H9 (cell line): Measurements from ENCODE around the gene RASA3. TPM values are rescaled to one million over a fixed set of nuclear protein-coding genes. Genes with fewer than 3 reads are reported as not detected.

ENCODE experiments used
- DNase-seq: peaks from one replicate; pipeline ENCODE4 v3.0.0-alpha.2; 2017
- H2AFZ ChIP-seq: one replicate; pipeline ENCODE4 v1.6.1; 2013; ENCODE audit warnings: mild to moderate bottlenecking, low read length, control low read depth, moderate library complexity
- H2AK5ac ChIP-seq: 2 replicates; pipeline ENCODE4 v1.6.1; 2013; ENCODE audit warnings: low read length, control low read depth, mixed read lengths; ENCODE audit not compliant: insufficient read length
- H2BK120ac ChIP-seq: one replicate; pipeline ENCODE4 v1.6.1; 2013; ENCODE audit warnings: low read depth, mild to moderate bottlenecking, low read length, control low read depth, inconsistent platforms; ENCODE audit not compliant: poor library complexity, severe bottlenecking
- H2BK12ac ChIP-seq: 2 replicates; pipeline ENCODE4 v1.6.1; 2013; ENCODE audit warnings: low read length, control low read depth, mixed read lengths, low read depth; ENCODE audit not compliant: insufficient read length
- H2BK15ac ChIP-seq: 2 replicates; pipeline ENCODE4 v1.6.1; 2013; ENCODE audit warnings: low read depth, low read length, control low read depth
- H2BK20ac ChIP-seq: one replicate; pipeline ENCODE4 v1.6.1; 2013; ENCODE audit warnings: low read depth, mild to moderate bottlenecking, low read length, control low read depth, inconsistent platforms; ENCODE audit not compliant: poor library complexity, severe bottlenecking
- H2BK5ac ChIP-seq: 2 replicates; pipeline ENCODE4 v1.6.1; 2013; ENCODE audit warnings: low read length, control low read depth, mixed read lengths; ENCODE audit not compliant: insufficient read length
- H3K14ac ChIP-seq: 2 replicates; pipeline ENCODE4 v1.6.1; 2013; ENCODE audit warnings: low read length, control low read depth; ENCODE audit not compliant: insufficient read depth
- H3K18ac ChIP-seq: 2 replicates; pipeline ENCODE4 v1.6.1; 2013; ENCODE audit warnings: low read depth, mild to moderate bottlenecking, mixed read lengths, low read length, control low read depth; ENCODE audit not compliant: insufficient read length
- H3K23ac ChIP-seq: 2 replicates; pipeline ENCODE4 v1.6.1; 2013; ENCODE audit warnings: low read length, control low read depth, mixed read lengths, low read depth; ENCODE audit not compliant: insufficient read length
- H3K23me2 ChIP-seq: 2 replicates; pipeline ENCODE4 v1.6.1; 2013; ENCODE audit warnings: low read depth, mild to moderate bottlenecking, mixed read lengths, low read length, control low read depth; ENCODE audit not compliant: insufficient read length, poor library complexity, severe bottlenecking
- H3K27ac ChIP-seq: 2 replicates; pipeline ENCODE4 v1.5.1; 2013; ENCODE audit warnings: low read length, control low read depth, mixed read lengths, low read depth; ENCODE audit not compliant: insufficient read length
- H3K27me3 ChIP-seq: 2 replicates; pipeline ENCODE4 v1.6.1; 2013; ENCODE audit warnings: low read length, control low read depth, inconsistent platforms; ENCODE audit not compliant: insufficient read depth
- H3K4ac ChIP-seq: 2 replicates; pipeline ENCODE4 v1.6.1; 2013; ENCODE audit warnings: low read depth, mild to moderate bottlenecking, control low read depth, inconsistent platforms, low read length, moderate library complexity
- H3K4me1 ChIP-seq: 2 replicates; pipeline ENCODE4 v1.6.1; 2013; ENCODE audit warnings: low read length, control low read depth, inconsistent platforms; ENCODE audit not compliant: insufficient read depth
- H3K4me2 ChIP-seq: 2 replicates; pipeline ENCODE4 v1.6.1; 2013; ENCODE audit warnings: low read length, control low read depth, mixed read lengths; ENCODE audit not compliant: insufficient read length, insufficient read depth
- H3K56ac ChIP-seq: 2 replicates; pipeline ENCODE4 v1.6.1; 2013; ENCODE audit warnings: low read depth, mild to moderate bottlenecking, mixed read lengths, low read length, control low read depth; ENCODE audit not compliant: insufficient read length
- H3K79me1 ChIP-seq: 2 replicates; pipeline ENCODE4 v1.6.1; 2013; ENCODE audit warnings: low read depth, mild to moderate bottlenecking, moderate library complexity, low read length, control low read depth, inconsistent platforms; ENCODE audit not compliant: insufficient read depth, poor library complexity, severe bottlenecking
- H3K79me2 ChIP-seq: 2 replicates; pipeline ENCODE4 v1.6.1; 2013; ENCODE audit warnings: low read length, control low read depth, inconsistent platforms; ENCODE audit not compliant: insufficient read depth
- H3K9ac ChIP-seq: 2 replicates; pipeline ENCODE4 v1.6.1; 2013; ENCODE audit warnings: low read length, control low read depth, mixed read lengths; ENCODE audit not compliant: insufficient read length; ENCODE audit errors: extremely low read depth
- H3K9me3 ChIP-seq: one replicate; pipeline ENCODE4 v1.6.1; 2013; ENCODE audit warnings: low read depth, low read length, inconsistent platforms; ENCODE audit not compliant: control insufficient read depth
- H3T11ph ChIP-seq: one replicate; pipeline ENCODE4 v1.6.1; 2013; ENCODE audit warnings: mild to moderate bottlenecking, low read length, control low read depth, inconsistent platforms
- H4K20me1 ChIP-seq: one replicate; pipeline ENCODE4 v1.6.1; 2013; ENCODE audit not compliant: control insufficient read depth, insufficient read length, insufficient read depth
- H4K5ac ChIP-seq: 2 replicates; pipeline ENCODE4 v1.6.1; 2013; ENCODE audit warnings: low read depth, mild to moderate bottlenecking, mixed read lengths, low read length, control low read depth; ENCODE audit not compliant: insufficient read length
- H4K8ac ChIP-seq: replicated peaks from 2 replicates; pipeline ENCODE4 v1.6.1; 2013; ENCODE audit warnings: low read length, control low read depth, mixed read lengths, low read depth; ENCODE audit not compliant: insufficient read length
- H4K91ac ChIP-seq: 2 replicates; pipeline ENCODE4 v1.6.1; 2013; ENCODE audit warnings: low read depth, mild to moderate bottlenecking, moderate library complexity, mixed read lengths, low read length, control low read depth; ENCODE audit not compliant: insufficient read length
- H3K27ac Mint-ChIP-seq, 3 experiments: 2 replicates in 2 of 3; 3 replicates in 1 of 3; pipeline ENCODE4 v1.8.0; 2020 to 2021; ENCODE audit warnings: mixed read lengths in 3 of 3, mild to moderate bottlenecking in 1 of 3, moderate library complexity in 1 of 3
- H3K27me3 Mint-ChIP-seq: 2 replicates; pipeline ENCODE4 v1.8.0; 2021; ENCODE audit warnings: low read depth, mild to moderate bottlenecking, moderate library complexity, mixed read lengths
- H3K36me3 Mint-ChIP-seq, 3 experiments: 2 replicates in 2 of 3; 3 replicates in 1 of 3; pipeline ENCODE4 v1.8.0; 2020 to 2021; ENCODE audit warnings: low read depth in 3 of 3, mixed read lengths in 3 of 3; ENCODE audit not compliant: insufficient read depth in 1 of 3
- H3K4me1 Mint-ChIP-seq, 2 experiments: 2 replicates each; pipeline ENCODE4 v1.8.0; 2020; ENCODE audit warnings: mixed read lengths in 2 of 2
- H3K4me3 Mint-ChIP-seq, 2 experiments: 2 replicates in 1 of 2; 3 replicates in 1 of 2; pipeline ENCODE4 v1.8.0; 2020 to 2021; ENCODE audit warnings: mild to moderate bottlenecking in 2 of 2, mixed read lengths in 2 of 2, moderate library complexity in 1 of 2
- H3K9me3 Mint-ChIP-seq, 2 experiments: 2 replicates in 1 of 2; 3 replicates in 1 of 2; pipeline ENCODE4 v1.8.0; 2020; ENCODE audit warnings: mild to moderate bottlenecking in 2 of 2, mixed read lengths in 2 of 2, moderate library complexity in 1 of 2
- WGBS: extraction: QIAGEN DNeasy Blood & Tissue Kit; methylation state at CpG from one replicate; pipeline ENCODE4 v1.1.7; 2013; ENCODE audit warnings: missing lambda C conversion rate, low lambda C conversion rate, mixed read lengths; ENCODE audit not compliant: insufficient read length; ENCODE audit errors: extremely low coverage; 5-methylcytosine and 5-hydroxymethylcytosine counted together
- total RNA-seq: library from RNA; stranded (reverse); gene quantifications from 2 replicates; pipeline ENCODE4 v1.2.1, GENCODE V29; 2021
- TF ChIP-seq, protein P1 (sequence below): fragments of 200-600 bp; sonication (generic); conservative IDR thresholded peaks from 3 replicates; pipeline ENCODE4 v1.8.0; 2021; ENCODE audit warnings: antibody characterized with exemption, mild to moderate bottlenecking

The RASA3 gene
- total RNA-seq, 1 experiment from 2014 or later = 12.3 TPM

DNA sequence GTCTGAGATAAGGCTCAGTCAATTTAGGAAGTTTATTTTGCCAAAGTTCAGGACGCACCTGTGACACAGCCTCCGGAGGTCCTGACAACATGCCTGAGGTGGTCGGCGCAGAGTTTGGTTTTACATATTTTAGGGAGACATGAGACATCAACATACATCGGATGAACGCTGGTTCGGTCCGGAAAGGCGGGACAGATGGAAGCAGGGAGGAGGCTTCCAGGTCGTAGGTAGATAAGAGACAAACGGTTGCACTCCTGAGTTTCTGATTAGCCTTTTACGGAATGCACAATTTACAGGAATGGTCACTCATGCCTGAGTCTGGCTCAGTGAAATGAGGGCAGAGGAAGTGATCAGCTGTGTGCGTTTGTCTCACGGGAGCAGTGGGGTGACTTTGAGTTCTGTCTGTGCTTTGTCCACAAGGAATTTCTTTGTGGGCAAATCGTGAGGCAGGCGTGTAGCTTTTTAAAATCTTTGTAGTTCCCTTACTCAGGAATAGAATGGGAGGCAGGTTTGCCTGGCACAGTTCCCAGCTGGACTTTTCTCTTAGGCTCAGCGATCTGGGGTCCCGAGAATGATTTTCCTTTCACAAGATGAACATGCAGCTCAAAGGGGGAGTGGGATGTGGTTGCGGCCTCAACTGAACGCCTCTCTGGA is 194.8 kb downstream of the RASA3 start:
- Histone ChIP-seq H3K9me3 (no peaks in the 10 kb centered on the region), H4K20me1 (no peaks in the 10 kb centered on the region), H3K27me3 (no peaks in the 10 kb centered on the region), H2BK120ac (no peak overlapping the region), H3K23me2 (no peaks in the 10 kb centered on the region), H3K79me2 (no peaks in the 10 kb centered on the region), H3K56ac (no peak overlapping the region), H3K4me2 (no peak overlapping the region), H4K8ac (no peak overlapping the region), H3K4ac (no peak overlapping the region), H4K5ac (no peak overlapping the region), H3K4me1 (no peaks in the 10 kb centered on the region), H3K79me1 (no peaks in the 10 kb centered on the region), H2BK15ac (no peak overlapping the region), H3T11ph (no peak overlapping the region), H3K27ac (no peak overlapping the region), H4K91ac (no peak overlapping the region), H2BK20ac (no peak overlapping the region), H3K14ac (no peak overlapping the region), H3K23ac (no peak overlapping the region), H2AK5ac (no peak overlapping the region), H2BK12ac (no peak overlapping the region), H3K9ac (no peak overlapping the region), H3K18ac (no peak overlapping the region), H2BK5ac (no peak overlapping the region), H2AFZ (no peak overlapping the region)
- H3K27me3 Mint-ChIP-seq = no peaks in the 10 kb centered on the region; the same call in none of the 2 replicates
- WGBS = no CpG with 5 or more reads among the region's 20 CpGs
- peaks cover 11 to 13% of the 10 kb centered on the region in 2 experiments for H3K4me1 Mint-ChIP-seq
- no peak overlapping the region for H3K4me3 Mint-ChIP-seq
- TF ChIP-seq, protein P1, sequence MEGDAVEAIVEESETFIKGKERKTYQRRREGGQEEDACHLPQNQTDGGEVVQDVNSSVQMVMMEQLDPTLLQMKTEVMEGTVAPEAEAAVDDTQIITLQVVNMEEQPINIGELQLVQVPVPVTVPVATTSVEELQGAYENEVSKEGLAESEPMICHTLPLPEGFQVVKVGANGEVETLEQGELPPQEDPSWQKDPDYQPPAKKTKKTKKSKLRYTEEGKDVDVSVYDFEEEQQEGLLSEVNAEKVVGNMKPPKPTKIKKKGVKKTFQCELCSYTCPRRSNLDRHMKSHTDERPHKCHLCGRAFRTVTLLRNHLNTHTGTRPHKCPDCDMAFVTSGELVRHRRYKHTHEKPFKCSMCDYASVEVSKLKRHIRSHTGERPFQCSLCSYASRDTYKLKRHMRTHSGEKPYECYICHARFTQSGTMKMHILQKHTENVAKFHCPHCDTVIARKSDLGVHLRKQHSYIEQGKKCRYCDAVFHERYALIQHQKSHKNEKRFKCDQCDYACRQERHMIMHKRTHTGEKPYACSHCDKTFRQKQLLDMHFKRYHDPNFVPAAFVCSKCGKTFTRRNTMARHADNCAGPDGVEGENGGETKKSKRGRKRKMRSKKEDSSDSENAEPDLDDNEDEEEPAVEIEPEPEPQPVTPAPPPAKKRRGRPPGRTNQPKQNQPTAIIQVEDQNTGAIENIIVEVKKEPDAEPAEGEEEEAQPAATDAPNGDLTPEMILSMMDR = no peak
- H3K9me3 Mint-ChIP-seq = no peaks in the 10 kb centered on the region
- H3K36me3 Mint-ChIP-seq = no peaks in the 10 kb centered on the region
- no peak overlapping the region for H3K27ac Mint-ChIP-seq
- no peak for DNase-seq
